HepG2 (cell line): ENCODE measurements around the gene MC1R. TPM values are rescaled to one million over a fixed set of nuclear protein-coding genes. Genes with fewer than 3 reads are reported as not detected.

Source experiments
- ASH2L ChIP-seq: fragments of 300-600, 200-600 bp; sonication (generic); IDR thresholded peaks from 2 replicates; pipeline ENCODE4 v1.7.0; 2017; ENCODE audit warnings: low read depth, mild to moderate bottlenecking, moderate library complexity, mixed read lengths, low read length; ENCODE audit not compliant: insufficient read length
- DR1 ChIP-seq: sonication (generic); formaldehyde crosslinking; IDR thresholded peaks from 2 replicates; pipeline ENCODE4 v1.8.0; 2021; ENCODE audit warnings: mild to moderate bottlenecking, missing genetic modification reagents, inconsistent platforms
- HMGXB3 ChIP-seq: sonication (generic); formaldehyde crosslinking; IDR thresholded peaks from 2 replicates; pipeline ENCODE4 v1.4.0; 2020; ENCODE audit warnings: missing genetic modification reagents, borderline replicate concordance
- KDM4B ChIP-seq: sonication (generic); formaldehyde crosslinking; IDR thresholded peaks from 2 replicates; pipeline ENCODE4 v1.4.0; 2020; ENCODE audit warnings: missing genetic modification reagents
- KLF11 ChIP-seq: IDR thresholded peaks from 2 replicates; pipeline ENCODE4 v1.6.1; 2016; ENCODE audit warnings: missing compliant biosample characterization
- NFYB ChIP-seq: sonication (generic); formaldehyde crosslinking; IDR thresholded peaks from 2 replicates; pipeline ENCODE4 v1.4.0; 2020; ENCODE audit warnings: missing genetic modification reagents
- SRY ChIP-seq: sonication (generic); formaldehyde crosslinking; IDR thresholded peaks from 2 replicates; pipeline ENCODE4 v1.8.0; 2022; ENCODE audit warnings: mild to moderate bottlenecking, missing genetic modification reagents
- SYNCRIP ChIP-seq: fragments of 200-400 bp; formaldehyde crosslinking; IDR thresholded peaks from 2 replicates; pipeline ENCODE4 v1.6.1; 2018; ENCODE audit warnings: mild to moderate bottlenecking, low read depth, low read length; ENCODE audit not compliant: insufficient read depth
- THAP7 ChIP-seq: sonication (generic); formaldehyde crosslinking; IDR thresholded peaks from 2 replicates; pipeline ENCODE4 v1.8.1; 2023; ENCODE audit warnings: mild to moderate bottlenecking, missing genetic modification reagents
- ZNF326 ChIP-seq: sonication (generic); formaldehyde crosslinking; IDR thresholded peaks from 2 replicates; pipeline ENCODE4 v1.4.0; 2020; ENCODE audit warnings: missing genetic modification reagents, borderline replicate concordance
- ZNF441 ChIP-seq: sonication (generic); formaldehyde crosslinking; IDR thresholded peaks from 2 replicates; pipeline ENCODE4 v1.7.0; 2021; ENCODE audit warnings: missing genetic modification reagents, borderline replicate concordance
- polyA plus RNA-seq, 8 experiments: library from polyadenylated mRNA; depleted of rRNA in 3 of 8; stranded (reverse) in 7 of 8; unstranded in 1 of 8; fragments of >200 nt; fragmentation: Illumina TruSeq in 4 of 8; extraction: Trizol in 4 of 8; gene quantifications; 2 replicates each; pipeline versions ENCODE4 v1.2.1 to v1.2.3, GENCODE V29; 2011 to 2016; ENCODE audit warnings: low read depth in 4 of 8, missing spikeins in 1 of 8, mixed read lengths in 1 of 8; ENCODE audit not compliant: insufficient read depth in 1 of 8
- total RNA-seq, 5 experiments: library from RNA; depleted of rRNA; stranded (reverse); fragments of >200 nt; fragmentation: Illumina TruSeq; extraction: Trizol; gene quantifications; 2 replicates each; pipeline ENCODE4 v1.2.3, GENCODE V29; 2016; ENCODE audit warnings: low read depth in 1 of 5
- TF ChIP-seq, protein P1 (sequence below), 2 experiments: sonication (generic) in 1 of 2; formaldehyde crosslinking in 1 of 2; IDR thresholded peaks; 2 replicates each; pipeline versions ENCODE4 v1.4.0 to v1.6.1; 2016 to 2020; ENCODE audit warnings: borderline replicate concordance in 1 of 2, low read depth in 1 of 2, mild to moderate bottlenecking in 1 of 2, missing genetic modification reagents in 1 of 2
- TF ChIP-seq, protein P2 (sequence below): IDR thresholded peaks from 2 replicates; pipeline ENCODE4 v1.6.1; 2016; ENCODE audit warnings: low read depth
- TF ChIP-seq, protein P3 (sequence below): IDR thresholded peaks from 2 replicates; pipeline ENCODE4 v1.6.1; 2018; ENCODE audit warnings: missing genetic modification reagents

The MC1R gene
- total and polyA plus RNA-seq, 2 of the 13 experiments (the other 11 are each of a cell fraction or from before 2014, with no cell fraction given) = 9.1 to 14.8 TPM

GRCh38 chr16:89918453-89919347, at the start of gene MC1R (continued):
- TF ChIP-seq, protein P1, sequence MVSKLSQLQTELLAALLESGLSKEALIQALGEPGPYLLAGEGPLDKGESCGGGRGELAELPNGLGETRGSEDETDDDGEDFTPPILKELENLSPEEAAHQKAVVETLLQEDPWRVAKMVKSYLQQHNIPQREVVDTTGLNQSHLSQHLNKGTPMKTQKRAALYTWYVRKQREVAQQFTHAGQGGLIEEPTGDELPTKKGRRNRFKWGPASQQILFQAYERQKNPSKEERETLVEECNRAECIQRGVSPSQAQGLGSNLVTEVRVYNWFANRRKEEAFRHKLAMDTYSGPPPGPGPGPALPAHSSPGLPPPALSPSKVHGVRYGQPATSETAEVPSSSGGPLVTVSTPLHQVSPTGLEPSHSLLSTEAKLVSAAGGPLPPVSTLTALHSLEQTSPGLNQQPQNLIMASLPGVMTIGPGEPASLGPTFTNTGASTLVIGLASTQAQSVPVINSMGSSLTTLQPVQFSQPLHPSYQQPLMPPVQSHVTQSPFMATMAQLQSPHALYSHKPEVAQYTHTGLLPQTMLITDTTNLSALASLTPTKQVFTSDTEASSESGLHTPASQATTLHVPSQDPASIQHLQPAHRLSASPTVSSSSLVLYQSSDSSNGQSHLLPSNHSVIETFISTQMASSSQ (IDR thresholded peaks at IDR 0.05; ENCODE audit: low read depth) = 0 out of 2 replicates have a peak, but pooled peaks have one; percentile 17
- TF ChIP-seq, protein P1 (CRISPR knock-in tag; IDR thresholded peaks at IDR 0.05; ENCODE audit: borderline replicate concordance) = peak; percentile 7; the same call in 1 of the 2 replicates
- 0 out of 2 replicates have a peak, but pooled peaks have one; percentile 43 for TF ChIP-seq ZNF326
- TF ChIP-seq KDM4B (CRISPR knock-in tag) = peak; percentile 90; the same call in 1 of the 2 replicates
- TF ChIP-seq HMGXB3 (CRISPR knock-in tag) = 0 out of 2 replicates have a peak, but pooled peaks have one; percentile 32
- peak; percentile 48; the same call in 1 of the 2 replicates for TF ChIP-seq SRY (CRISPR knock-in tag)
- peak; percentile 50; the same call in 1 of the 2 replicates for TF ChIP-seq KLF11 (CRISPR knock-in tag)
- TF ChIP-seq, protein P2, sequence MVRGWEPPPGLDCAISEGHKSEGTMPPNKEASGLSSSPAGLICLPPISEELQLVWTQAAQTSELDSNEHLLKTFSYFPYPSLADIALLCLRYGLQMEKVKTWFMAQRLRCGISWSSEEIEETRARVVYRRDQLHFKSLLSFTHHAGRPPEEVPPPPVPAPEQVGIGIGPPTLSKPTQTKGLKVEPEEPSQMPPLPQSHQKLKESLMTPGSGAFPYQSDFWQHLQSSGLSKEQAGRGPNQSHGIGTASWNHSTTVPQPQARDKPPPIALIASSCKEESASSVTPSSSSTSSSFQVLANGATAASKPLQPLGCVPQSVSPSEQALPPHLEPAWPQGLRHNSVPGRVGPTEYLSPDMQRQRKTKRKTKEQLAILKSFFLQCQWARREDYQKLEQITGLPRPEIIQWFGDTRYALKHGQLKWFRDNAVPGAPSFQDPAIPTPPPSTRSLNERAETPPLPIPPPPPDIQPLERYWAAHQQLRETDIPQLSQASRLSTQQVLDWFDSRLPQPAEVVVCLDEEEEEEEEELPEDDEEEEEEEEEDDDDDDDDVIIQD = peak; percentile 66; the same call in 1 of the 2 replicates
- TF ChIP-seq SYNCRIP = no peak
- TF ChIP-seq ZNF441 (CRISPR knock-in tag) = 0 out of 2 replicates have a peak, but pooled peaks have one; percentile 47
- 0 out of 2 replicates have a peak, but pooled peaks have one; percentile 21 for TF ChIP-seq THAP7 (CRISPR knock-in tag)
- peak; percentile 17 for TF ChIP-seq ASH2L
- TF ChIP-seq DR1 (CRISPR knock-in tag) = peak; percentile 92
- TF ChIP-seq, protein P3, sequence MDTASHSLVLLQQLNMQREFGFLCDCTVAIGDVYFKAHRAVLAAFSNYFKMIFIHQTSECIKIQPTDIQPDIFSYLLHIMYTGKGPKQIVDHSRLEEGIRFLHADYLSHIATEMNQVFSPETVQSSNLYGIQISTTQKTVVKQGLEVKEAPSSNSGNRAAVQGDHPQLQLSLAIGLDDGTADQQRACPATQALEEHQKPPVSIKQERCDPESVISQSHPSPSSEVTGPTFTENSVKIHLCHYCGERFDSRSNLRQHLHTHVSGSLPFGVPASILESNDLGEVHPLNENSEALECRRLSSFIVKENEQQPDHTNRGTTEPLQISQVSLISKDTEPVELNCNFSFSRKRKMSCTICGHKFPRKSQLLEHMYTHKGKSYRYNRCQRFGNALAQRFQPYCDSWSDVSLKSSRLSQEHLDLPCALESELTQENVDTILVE (CRISPR knock-in tag) = peak; percentile 86
- TF ChIP-seq NFYB = 0 out of 2 replicates have a peak, but pooled peaks have one; percentile 23
